HG02840 (cell line): ENCODE measurements around the gene POLA1.

Source experiments
- ATAC-seq: cut with Tn5 transposase; IDR thresholded peaks from one replicate; pipeline ENCODE4 v1.9.1; 2021; ENCODE audit warnings: mild to moderate bottlenecking, moderate library complexity, moderate number of reproducible peaks; ENCODE audit not compliant: unreplicated experiment, low FRiP score

The POLA1 gene

GRCh38 chrX:25018682-25019081 lies 325.0 kb downstream of the POLA1 start:
- ATAC-seq = no peak

- no peak for ATAC-seq
Measured at GRCh38 chrX:25019707-25020390, 326.1 kb downstream of the POLA1 start.

- no peak for ATAC-seq
Measured at GRCh38 chrX:25020391-25020904, 326.7 kb downstream of the POLA1 start.

DNA sequence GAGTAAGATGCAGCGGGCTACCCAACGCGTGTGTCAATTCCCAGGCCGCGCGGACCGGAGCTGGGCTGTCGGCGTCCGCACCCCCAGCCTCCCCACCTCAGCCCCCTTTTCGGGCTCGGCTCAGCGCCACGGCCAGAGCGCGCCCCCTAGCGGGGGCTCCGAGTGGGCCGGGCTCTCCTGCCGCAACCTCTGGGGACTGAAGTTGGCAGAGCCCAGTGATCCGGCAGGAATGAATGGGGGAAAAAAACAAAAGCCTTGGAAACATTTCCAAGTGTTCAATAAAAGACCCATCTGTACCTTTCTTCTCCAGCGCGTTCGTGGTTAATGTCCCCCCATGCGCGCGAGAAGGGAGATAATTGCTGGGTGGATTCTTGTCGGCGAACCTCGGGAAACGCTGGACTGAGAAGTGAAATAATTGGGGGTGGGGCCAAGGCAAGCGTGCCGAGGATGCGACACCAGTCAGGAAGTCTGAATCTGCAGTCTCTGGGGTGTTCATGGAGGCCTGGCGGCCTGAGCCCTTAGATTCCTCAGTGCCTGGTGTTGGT lies 327.3 kb downstream of the POLA1 start:
- no peak for ATAC-seq

DNA sequence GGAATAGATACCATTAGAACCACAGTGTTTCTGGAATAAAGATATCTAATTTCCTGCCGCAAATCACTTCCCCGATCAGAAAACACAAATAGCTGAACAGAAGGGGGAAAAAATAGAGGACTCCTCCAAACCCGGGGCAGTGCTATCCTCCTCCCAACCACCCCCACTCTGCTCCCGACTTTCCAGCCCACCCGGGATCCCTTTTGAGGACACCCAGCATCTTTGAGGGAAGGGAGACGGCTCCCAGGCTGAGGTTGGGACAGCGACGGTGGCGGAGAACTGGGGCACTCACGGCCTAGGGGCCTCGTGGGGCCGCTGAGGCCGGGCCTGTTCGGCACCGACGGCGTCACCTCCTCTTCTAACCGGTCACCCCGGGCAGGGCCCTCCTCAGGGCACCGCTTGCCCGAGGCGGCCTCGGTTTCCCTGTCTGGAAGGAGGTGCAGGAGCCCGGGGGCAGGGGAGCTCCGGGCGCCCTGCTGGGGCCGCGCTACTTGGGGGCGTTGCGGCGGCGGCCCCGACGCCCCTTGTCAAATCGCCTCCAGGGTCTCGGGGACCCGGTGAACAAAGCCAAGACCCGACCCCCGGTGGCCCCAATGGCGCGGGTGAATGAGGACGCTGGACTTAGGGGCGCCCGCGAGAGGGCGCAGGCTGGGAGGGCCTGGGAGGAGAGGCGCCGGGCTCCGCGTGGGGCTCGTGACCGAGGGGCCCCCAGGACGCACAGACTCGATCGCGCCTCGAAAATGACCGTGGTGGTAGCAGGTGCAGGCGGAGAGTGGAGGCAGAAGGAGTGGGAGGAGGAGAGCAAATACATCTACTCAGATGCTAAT lies 329.0 kb downstream of the POLA1 start:
- no peak for ATAC-seq

GRCh38 chrX:25023908-25024307 lies 330.2 kb downstream of the POLA1 start:
- ATAC-seq = no peak

GRCh38 chrX:25025615-25026014 lies 331.9 kb downstream of the POLA1 start:
- no peak for ATAC-seq

DNA sequence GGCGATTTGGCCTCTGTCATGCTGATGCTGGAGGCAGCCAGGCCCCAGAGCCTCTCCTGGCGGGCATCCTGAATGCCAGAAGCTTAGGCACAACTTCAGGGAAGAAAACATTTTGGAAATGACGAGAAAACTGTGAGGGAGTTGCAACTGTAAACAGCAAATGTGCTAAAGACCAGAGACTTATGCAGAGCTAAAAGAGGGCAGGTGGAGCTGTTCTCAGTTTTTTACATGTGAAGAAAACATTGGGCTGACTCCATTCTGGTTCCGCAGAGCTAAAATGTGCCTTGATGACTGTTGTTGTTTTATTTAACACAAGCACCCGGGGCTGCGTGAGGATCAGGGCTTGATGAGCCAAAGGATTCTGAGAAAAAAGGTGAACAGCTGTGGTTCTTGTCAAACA lies 332.9 kb downstream of the POLA1 start:
- ATAC-seq = no peak

GRCh38 chrX:25028726-25029125 lies 335.0 kb downstream of the POLA1 start:
- no peak for ATAC-seq

DNA sequence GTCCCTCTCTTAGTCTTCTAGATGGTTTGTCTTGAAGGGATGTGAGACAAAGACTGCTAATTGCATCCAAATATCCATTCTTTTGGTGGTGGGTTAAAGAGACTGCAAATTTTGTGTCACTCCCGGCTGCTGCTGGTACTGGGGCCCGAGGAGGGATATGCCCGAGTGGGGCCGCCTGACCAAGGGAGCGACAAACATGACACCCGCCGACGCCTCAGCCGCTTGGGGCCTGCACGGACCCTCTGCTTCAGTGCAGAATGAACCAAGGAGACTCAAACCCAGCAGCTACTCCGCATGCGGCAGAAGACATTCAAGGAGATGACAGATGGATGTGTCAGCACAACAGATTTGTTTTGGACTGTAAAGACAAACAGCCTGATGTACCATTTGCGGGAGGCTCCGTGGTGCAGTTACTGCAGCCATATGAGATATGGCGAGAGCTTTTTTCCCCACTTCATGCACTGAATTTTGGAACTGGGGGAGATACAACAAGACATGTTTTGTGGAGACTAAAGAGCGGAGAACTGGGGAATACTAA lies 335.6 kb downstream of the POLA1 start:
- ATAC-seq = no peak

DNA sequence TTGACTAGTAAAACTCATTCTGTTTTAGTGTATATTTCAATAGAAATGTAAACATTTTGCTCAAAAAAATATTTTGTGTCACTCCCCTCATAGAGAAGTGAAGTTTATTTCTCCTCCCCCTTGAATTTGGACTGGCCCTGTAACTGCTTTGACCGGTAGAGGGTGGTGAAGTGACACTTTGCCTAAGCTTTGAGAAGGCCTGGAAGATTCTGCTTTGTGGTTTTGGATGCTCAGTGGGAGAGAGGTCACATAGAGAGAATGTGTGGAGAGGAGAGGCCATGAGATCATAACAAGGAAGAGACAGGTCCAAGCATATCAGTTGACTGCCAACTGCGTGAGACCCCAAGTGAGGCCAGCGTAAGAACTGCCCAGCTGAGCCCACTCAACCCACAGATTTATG lies 341.2 kb downstream of the POLA1 start:
- ATAC-seq = no peak

DNA sequence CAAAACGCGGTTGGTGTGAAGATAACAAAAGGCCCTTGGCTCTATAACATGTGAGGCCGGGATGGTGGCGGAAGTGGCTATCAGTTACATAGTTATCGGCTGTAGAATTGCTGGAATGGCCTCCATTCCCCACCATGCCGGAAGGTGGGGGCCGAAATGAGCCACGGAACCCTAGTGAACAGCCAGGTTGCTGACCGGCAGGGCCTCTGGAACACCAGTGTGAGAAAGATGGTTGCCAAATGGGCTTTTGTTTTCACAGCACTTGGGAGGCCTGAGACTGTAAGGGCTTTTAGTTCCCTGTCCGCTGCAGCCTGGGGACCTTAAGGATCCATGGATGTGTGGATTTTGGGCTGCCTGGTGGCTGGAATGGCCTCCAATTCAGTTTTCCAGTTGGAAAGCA lies 345.3 kb downstream of the POLA1 start:
- ATAC-seq = no peak

- no peak for ATAC-seq
Measured at GRCh38 chrX:25043192-25043591, 349.5 kb downstream of the POLA1 start.
